Nephron (organoid): Measurements from ENCODE around the gene TTLL10.

ENCODE experiments used
- H3K27ac Mint-ChIP-seq, 3 experiments: 2 replicates each; pipeline ENCODE4 v1.8.0; 2020; ENCODE audit warnings: mixed read lengths in 3 of 3, mild to moderate bottlenecking in 2 of 3, moderate library complexity in 1 of 3
- H3K27me3 Mint-ChIP-seq: 2 replicates; pipeline ENCODE4 v1.8.0; 2021; ENCODE audit warnings: low read depth, mild to moderate bottlenecking, moderate library complexity, mixed read lengths
- H3K36me3 Mint-ChIP-seq: 2 replicates; pipeline ENCODE4 v1.8.0; 2020; ENCODE audit warnings: low read depth, mixed read lengths
- H3K4me1 Mint-ChIP-seq: 2 replicates; pipeline ENCODE4 v1.8.0; 2020; ENCODE audit warnings: mixed read lengths
- H3K4me3 Mint-ChIP-seq, 3 experiments: 2 replicates each; pipeline ENCODE4 v1.8.0; 2020; ENCODE audit warnings: mild to moderate bottlenecking in 3 of 3, mixed read lengths in 3 of 3, moderate library complexity in 2 of 3
- H3K9me3 Mint-ChIP-seq: 2 replicates; pipeline ENCODE4 v1.8.0; 2020; ENCODE audit warnings: mixed read lengths
- CTCF ChIP-seq, 3 experiments: fragments of 200-600 bp; sonication (generic); IDR thresholded peaks; one replicate each; pipeline ENCODE4 v1.5.0; 2021; ENCODE audit warnings: antibody characterized with exemption in 3 of 3; ENCODE audit not compliant: unreplicated experiment in 3 of 3

Gene TTLL10

GRCh38 chr1:1196431-1197187 is 22.9 kb downstream of the TTLL10 start:
- Mint-ChIP-seq H3K4me1 (no peaks in the 10 kb centered on the region), H3K9me3 (peaks cover 23% of the 10 kb centered on the region), H3K4me3 (no peak overlapping the region), H3K36me3 (peaks cover 13% of the 10 kb centered on the region), H3K27me3 (peaks cover 6% of the 10 kb centered on the region), H3K27ac (no peak overlapping the region)
- TF ChIP-seq CTCF (IDR thresholded peaks at IDR 0.05; ENCODE audit: unreplicated experiment in 3 of 3): no peak

GRCh38 chr1:1197188-1197500 is 23.5 kb downstream of the TTLL10 start:
- Mint-ChIP-seq H3K9me3 (peaks cover 18% of the 10 kb centered on the region), H3K27me3 (peaks cover 3% of the 10 kb centered on the region)

DNA sequence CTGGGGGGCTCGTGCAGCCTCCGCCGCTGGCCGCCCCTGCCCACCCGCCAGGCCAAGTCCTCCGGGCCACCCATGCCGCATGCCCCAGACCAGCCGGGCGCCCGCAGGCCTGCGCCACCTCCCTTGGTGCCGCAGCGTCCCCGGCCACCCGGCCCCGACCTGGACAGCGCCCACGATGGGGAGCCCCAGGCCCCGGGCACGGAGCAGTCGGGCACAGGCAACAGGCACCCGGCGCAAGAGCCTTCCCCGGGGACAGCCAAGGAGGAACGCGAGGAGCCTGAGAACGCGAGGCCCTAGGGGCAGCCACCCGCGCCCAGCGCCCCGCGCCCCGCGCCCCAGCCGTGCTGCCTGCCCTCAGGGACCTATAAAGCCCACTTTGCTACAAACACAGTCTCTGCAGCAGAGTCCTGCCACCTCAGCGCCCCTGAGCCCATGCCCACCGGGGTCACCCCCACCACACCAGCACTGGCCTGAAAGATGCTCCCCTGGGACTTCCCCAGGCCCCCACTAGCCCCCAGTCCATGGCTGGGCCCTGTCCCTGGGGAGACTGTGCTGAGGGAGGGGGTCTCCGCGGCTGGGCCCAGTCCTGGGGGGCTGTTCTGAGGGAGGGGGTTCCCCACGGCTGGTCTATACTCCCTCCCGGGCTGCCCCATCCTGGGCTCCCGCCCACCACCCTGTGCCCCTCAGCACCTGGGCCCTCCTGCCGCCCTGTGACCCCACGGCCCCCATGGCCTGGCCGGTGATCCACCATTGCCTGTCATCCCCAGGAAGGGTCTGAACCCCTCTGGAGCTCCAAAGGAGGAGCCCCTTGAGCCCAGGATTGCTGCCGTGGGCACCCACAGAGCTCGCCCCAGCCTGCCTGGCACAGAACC is 24.1 kb downstream of the TTLL10 start:
- Mint-ChIP-seq H3K4me1 (no peaks in the 10 kb centered on the region), H3K9me3 (peaks cover 17% of the 10 kb centered on the region), H3K36me3 (peaks cover 7% of the 10 kb centered on the region), H3K27me3 (peaks cover 3% of the 10 kb centered on the region), H3K27ac (no peak overlapping the region), H3K4me3 (no peak overlapping the region)
- TF ChIP-seq CTCF (IDR thresholded peaks at IDR 0.05; ENCODE audit: unreplicated experiment in 3 of 3): no peak

More at GRCh38 chr1:1197188-1197500, 23.5 kb downstream of the TTLL10 start:
- Mint-ChIP-seq H3K4me3 (no peak overlapping the region), H3K27ac (no peak overlapping the region), H3K4me1 (no peaks in the 10 kb centered on the region), H3K36me3 (peaks cover 8% of the 10 kb centered on the region)
- no peak for TF ChIP-seq CTCF (IDR thresholded peaks at IDR 0.05; ENCODE audit: unreplicated experiment in 3 of 3)

DNA sequence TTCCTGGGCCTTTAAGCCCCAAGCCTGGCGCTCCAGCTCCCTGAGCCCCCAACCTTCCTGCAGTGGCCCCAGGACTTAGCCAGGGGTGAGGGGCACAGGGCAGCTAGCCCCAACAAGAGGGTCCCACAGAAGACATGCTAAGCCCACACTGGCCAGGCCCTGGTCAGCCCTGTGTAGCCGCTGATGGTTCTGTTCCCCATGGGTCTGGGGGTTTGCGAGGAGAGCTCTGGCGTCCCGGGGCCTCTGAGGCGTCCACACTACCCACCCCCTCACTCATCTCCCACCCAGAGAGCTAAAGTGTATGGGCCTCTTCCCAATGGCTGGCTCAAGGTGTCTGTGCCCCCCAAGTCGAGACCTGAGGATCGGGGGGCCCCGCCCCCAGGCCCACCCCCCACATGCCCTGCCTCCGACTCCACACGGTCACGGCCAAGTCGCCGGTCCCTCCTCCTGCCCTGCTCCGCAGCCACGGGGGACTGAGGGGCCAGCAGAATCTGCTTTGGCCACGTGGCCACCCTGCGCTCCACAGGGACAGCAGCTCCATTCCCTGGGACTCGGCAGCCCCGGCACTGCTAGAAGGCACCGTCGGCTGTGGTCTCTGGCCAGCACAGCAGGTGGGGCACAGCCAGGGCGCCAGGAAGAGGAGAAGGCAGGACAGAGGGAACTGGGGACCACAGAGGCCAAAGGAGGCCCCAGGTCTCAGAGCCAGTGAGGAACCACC is 24.9 kb downstream of the TTLL10 start:
- TF ChIP-seq CTCF (IDR thresholded peaks at IDR 0.05; ENCODE audit: unreplicated experiment in 3 of 3): no peak
- no peak overlapping the region for H3K4me3 Mint-ChIP-seq
- H3K4me1 Mint-ChIP-seq: no peaks in the 10 kb centered on the region
- H3K9me3 Mint-ChIP-seq: peaks cover 17% of the 10 kb centered on the region
- peaks cover 7% of the 10 kb centered on the region for H3K36me3 Mint-ChIP-seq
- peaks cover 3% of the 10 kb centered on the region for H3K27me3 Mint-ChIP-seq
- H3K27ac Mint-ChIP-seq: no peak overlapping the region

DNA sequence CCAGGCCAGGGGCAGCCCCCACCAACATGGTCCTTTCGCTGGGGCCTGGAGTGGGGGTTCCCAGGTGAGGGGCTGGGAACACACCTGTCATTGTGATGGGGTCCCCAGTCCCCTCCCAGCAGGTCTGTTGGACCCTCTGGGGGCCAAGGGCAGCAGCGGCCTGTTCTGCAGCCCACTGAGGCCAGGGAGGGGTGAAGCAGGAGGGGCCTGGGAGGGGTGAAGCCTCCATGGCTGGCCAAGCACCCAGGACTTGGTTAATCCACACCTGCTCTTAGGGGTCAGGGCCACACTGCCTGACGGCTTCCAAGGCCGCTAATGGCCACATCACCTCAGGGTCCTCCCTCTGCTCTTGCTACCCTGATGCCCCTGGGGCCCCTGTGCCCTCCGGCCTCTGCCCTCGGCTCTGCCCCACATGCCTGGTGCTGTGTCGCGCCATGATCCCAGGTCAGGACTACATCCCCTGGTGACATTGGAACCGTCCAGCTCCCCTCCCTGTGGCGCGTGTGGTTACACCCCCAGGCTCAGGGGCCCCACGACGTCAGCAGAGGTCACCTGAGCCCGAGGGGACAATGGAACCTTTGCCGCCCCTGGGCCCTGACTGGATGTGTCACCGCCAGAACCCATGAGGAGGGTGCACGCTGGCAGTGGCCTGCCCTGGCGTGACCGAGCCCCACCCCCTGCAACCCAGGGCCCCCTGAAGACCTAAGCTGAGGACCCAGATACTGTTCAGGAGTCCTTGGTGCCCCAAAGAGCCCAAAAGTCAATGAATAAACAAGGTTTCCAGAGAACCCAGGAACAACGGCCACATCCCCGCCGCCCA is 25.7 kb downstream of the TTLL10 start:
- H3K36me3 Mint-ChIP-seq: peaks cover 4% of the 10 kb centered on the region
- H3K4me3 Mint-ChIP-seq: peak overlapping the region; percentile 35 to 59 (median 39)
- no peaks in the 10 kb centered on the region for H3K4me1 Mint-ChIP-seq
- peaks cover 14% of the 10 kb centered on the region for H3K9me3 Mint-ChIP-seq
- H3K27me3 Mint-ChIP-seq: peaks cover 3% of the 10 kb centered on the region
- H3K27ac Mint-ChIP-seq: no peak overlapping the region
- TF ChIP-seq CTCF (IDR thresholded peaks at IDR 0.05; ENCODE audit: unreplicated experiment in 3 of 3): no peak
